ENCODE results near the gene KRT13.

The KRT13 gene

DNA sequence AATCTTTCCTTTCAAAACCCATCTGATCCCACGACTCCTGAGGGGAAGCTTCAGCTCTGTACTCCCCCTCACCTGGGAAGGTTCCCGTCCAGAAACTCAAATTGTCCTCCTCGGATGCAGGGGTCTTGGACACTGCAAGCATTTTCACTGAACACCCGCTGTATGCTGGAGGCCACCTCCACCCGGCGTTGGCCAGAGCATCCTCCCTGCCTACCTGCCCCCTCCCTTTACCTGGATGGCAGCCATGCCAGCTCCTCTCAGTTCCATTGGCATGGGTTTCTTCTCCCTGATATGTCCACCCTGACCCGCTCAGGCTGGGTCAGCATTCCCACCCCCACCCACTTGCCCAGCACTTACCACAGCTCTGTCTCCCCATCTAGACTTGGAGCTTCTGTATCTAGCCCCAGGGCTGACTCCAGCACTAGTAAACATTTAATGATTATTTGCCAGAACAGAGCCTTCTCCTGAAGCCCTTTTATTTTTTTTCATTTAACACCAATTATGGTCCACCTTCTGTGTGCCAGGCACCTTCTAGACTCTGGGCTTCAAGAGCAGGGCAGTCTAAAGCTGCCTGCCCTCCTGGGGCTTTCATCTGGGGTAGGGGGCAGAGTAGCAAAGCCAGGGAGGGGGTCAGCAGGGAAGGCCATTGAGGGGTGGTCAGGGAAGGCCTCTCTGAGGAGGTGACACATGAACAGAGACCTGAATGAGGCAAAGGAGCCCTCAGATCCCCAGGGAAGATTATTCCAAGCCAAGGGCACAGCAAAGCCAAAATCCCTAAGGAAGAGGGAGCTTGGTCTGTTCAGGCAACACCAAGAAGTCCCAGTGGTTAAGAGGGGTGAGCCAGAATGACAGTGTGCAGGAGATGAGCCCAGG lies 31.6 kb upstream of the KRT13 start:
- TF ChIP-seq, protein P1, sequence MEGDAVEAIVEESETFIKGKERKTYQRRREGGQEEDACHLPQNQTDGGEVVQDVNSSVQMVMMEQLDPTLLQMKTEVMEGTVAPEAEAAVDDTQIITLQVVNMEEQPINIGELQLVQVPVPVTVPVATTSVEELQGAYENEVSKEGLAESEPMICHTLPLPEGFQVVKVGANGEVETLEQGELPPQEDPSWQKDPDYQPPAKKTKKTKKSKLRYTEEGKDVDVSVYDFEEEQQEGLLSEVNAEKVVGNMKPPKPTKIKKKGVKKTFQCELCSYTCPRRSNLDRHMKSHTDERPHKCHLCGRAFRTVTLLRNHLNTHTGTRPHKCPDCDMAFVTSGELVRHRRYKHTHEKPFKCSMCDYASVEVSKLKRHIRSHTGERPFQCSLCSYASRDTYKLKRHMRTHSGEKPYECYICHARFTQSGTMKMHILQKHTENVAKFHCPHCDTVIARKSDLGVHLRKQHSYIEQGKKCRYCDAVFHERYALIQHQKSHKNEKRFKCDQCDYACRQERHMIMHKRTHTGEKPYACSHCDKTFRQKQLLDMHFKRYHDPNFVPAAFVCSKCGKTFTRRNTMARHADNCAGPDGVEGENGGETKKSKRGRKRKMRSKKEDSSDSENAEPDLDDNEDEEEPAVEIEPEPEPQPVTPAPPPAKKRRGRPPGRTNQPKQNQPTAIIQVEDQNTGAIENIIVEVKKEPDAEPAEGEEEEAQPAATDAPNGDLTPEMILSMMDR (conservative IDR thresholded peaks at IDR 0.05; ENCODE audit: low read depth, low read length): no peak
- Histone ChIP-seq H3K79me2 (ENCODE audit: insufficient read depth, low read depth) (no peaks in the 10 kb centered on the region), H2AFZ (ENCODE audit: low read depth) (no peak overlapping the region), H3K4me1 (ENCODE audit: low read depth, poor library complexity, severe bottlenecking) (no peaks in the 10 kb centered on the region), H4K20me1 (ENCODE audit: insufficient read depth) (no peaks in the 10 kb centered on the region), H3K27ac (no peak overlapping the region), H3K9ac (no peak overlapping the region), H3K27me3 (ENCODE audit: insufficient read depth, low read depth) (no peaks in the 10 kb centered on the region; the same call in 1 of the 2 replicates), H3K4me3 (IDR thresholded peaks at IDR 0.05; ENCODE audit: insufficient read depth, low read depth, low read length) (no peak overlapping the region), H3K4me2 (no peak overlapping the region), H3K36me3 (ENCODE audit: insufficient read depth) (no peaks in the 10 kb centered on the region)

DNA sequence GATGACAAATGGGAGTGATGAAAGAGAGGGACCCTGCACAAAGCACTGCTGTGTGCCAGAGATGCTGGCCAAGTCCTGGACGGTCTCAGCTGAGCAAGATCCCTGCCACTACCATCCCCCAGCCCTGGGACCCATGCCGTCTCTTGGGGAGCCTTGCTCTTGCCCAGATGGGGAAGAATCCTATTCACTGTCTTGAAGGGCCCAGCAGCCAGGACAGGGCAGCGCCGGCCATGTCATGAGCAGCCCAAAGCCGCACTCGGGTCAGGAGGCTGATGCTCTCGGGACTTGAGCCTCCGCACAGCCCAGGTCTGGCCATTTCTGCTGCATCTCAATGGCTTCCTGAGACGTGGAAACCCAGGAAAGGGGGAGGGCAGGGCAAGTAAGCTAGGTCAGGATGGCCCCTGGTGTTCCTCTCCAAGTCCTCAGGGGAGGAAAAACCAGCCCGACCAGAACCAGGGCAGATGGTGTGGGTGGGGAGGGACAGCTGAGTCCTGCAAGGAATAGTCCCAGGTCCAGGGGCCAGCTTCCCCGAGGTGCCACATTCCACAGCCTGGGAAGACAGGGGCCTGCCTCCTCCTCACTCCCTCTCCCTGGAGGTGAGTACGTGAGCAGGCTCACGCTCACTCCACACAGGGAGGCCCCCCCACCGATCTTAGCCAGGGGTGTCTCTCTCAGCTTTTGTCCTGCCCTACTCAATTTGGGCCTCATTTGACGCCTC lies 30.5 kb upstream of the KRT13 start:
- Histone ChIP-seq H3K36me3 (ENCODE audit: insufficient read depth) (no peaks in the 10 kb centered on the region), H3K4me3 (IDR thresholded peaks at IDR 0.05; ENCODE audit: insufficient read depth, low read depth, low read length) (no peak overlapping the region), H3K4me2 (no peak overlapping the region), H2AFZ (ENCODE audit: low read depth) (no peak overlapping the region), H3K27ac (no peak overlapping the region), H3K79me2 (ENCODE audit: insufficient read depth, low read depth) (no peaks in the 10 kb centered on the region), H3K27me3 (ENCODE audit: insufficient read depth, low read depth) (peaks cover 3% of the 10 kb centered on the region; the same call in 1 of the 2 replicates), H4K20me1 (ENCODE audit: insufficient read depth) (no peaks in the 10 kb centered on the region), H3K9ac (no peak overlapping the region), H3K4me1 (ENCODE audit: low read depth, poor library complexity, severe bottlenecking) (no peaks in the 10 kb centered on the region)
- TF ChIP-seq, protein P1 (conservative IDR thresholded peaks at IDR 0.05; ENCODE audit: low read depth, low read length): no peak

DNA sequence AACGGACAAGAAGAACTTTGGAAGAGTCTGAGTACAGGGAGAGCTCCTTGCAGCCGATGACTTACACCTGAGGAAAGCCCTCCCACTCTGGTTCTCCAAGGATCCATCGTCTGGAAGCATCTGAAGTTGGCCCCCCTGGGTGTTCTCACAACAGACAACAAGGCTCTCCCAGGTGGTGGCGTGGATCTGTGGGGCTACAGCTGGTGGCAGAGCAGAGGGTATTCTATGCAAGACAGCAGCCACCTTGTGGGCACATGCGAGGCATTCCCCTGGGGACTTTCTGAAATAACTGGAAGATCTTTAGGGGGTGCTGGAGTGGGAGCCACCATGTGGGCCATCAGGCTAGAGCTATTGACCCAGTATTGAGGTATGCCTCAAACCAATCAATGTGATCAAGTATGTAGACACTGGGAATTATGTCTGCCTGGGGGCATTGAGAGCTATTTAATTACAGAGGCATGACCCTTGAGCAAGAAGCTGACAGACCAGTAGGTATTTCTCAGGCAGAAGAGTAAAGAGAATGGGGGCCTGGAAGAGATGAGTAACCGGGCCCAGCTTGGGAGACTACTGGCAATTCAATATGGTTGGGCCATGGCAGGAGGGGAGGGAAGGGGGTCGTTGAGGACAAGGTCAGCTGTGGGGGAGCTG lies 29.6 kb upstream of the KRT13 start:
- Histone ChIP-seq H3K9ac (no peak overlapping the region), H3K27ac (no peak overlapping the region), H3K4me3 (IDR thresholded peaks at IDR 0.05; ENCODE audit: insufficient read depth, low read depth, low read length) (no peak overlapping the region), H3K36me3 (ENCODE audit: insufficient read depth) (no peaks in the 10 kb centered on the region), H3K4me1 (ENCODE audit: low read depth, poor library complexity, severe bottlenecking) (no peaks in the 10 kb centered on the region), H3K27me3 (ENCODE audit: insufficient read depth, low read depth) (peaks cover 11% of the 10 kb centered on the region), H4K20me1 (ENCODE audit: insufficient read depth) (no peaks in the 10 kb centered on the region), H3K79me2 (ENCODE audit: insufficient read depth, low read depth) (no peaks in the 10 kb centered on the region), H3K4me2 (no peak overlapping the region), H2AFZ (ENCODE audit: low read depth) (no peak overlapping the region)
- TF ChIP-seq, protein P1 (conservative IDR thresholded peaks at IDR 0.05; ENCODE audit: low read depth, low read length): no peak

- no peak overlapping the region for H2AFZ ChIP-seq (ENCODE audit: low read depth)
- no peak overlapping the region for H3K9ac ChIP-seq
- no peaks in the 10 kb centered on the region for H3K4me1 ChIP-seq (ENCODE audit: low read depth, poor library complexity, severe bottlenecking)
Measured at GRCh38 chr17:41533613-41534012, 28.2 kb upstream of the KRT13 start.

More at GRCh38 chr17:41533613-41534012, 28.2 kb upstream of the KRT13 start:
- no peak overlapping the region for H3K4me3 ChIP-seq (IDR thresholded peaks at IDR 0.05; ENCODE audit: insufficient read depth, low read depth, low read length)
- H3K27me3 ChIP-seq (ENCODE audit: insufficient read depth, low read depth): peaks cover 23% of the 10 kb centered on the region
- no peaks in the 10 kb centered on the region for H4K20me1 ChIP-seq (ENCODE audit: insufficient read depth)
- H3K79me2 ChIP-seq (ENCODE audit: insufficient read depth, low read depth): no peaks in the 10 kb centered on the region
- no peaks in the 10 kb centered on the region for H3K36me3 ChIP-seq (ENCODE audit: insufficient read depth)
- TF ChIP-seq, protein P1 (conservative IDR thresholded peaks at IDR 0.05; ENCODE audit: low read depth, low read length): no peak
- no peak overlapping the region for H3K27ac ChIP-seq
- no peak overlapping the region for H3K4me2 ChIP-seq
